HG03064 (cell line): ENCODE data around the gene C11orf71.

Experiments
- ATAC-seq: cut with Tn5 transposase; IDR thresholded peaks from one replicate; pipeline ENCODE4 v1.9.1; 2021; ENCODE audit warnings: low read depth; ENCODE audit not compliant: unreplicated experiment

C11orf71 gene

DNA sequence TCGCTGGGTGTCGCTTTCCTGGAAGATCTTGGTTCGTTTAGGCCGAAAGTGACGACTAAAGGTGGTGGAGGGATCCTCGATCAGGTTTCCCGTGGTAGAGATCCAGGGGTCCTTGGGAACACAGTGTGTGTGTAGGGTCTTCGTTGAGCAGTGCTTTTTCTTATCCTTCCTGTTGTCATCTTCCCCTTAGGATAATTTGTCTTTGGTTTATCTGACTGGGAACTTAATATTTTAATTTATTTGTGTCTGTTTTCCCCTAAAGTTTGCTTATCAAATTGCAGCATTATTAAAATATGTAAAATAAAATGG, 558 bp upstream of the C11orf71 start:
- ATAC-seq = no peak

DNA sequence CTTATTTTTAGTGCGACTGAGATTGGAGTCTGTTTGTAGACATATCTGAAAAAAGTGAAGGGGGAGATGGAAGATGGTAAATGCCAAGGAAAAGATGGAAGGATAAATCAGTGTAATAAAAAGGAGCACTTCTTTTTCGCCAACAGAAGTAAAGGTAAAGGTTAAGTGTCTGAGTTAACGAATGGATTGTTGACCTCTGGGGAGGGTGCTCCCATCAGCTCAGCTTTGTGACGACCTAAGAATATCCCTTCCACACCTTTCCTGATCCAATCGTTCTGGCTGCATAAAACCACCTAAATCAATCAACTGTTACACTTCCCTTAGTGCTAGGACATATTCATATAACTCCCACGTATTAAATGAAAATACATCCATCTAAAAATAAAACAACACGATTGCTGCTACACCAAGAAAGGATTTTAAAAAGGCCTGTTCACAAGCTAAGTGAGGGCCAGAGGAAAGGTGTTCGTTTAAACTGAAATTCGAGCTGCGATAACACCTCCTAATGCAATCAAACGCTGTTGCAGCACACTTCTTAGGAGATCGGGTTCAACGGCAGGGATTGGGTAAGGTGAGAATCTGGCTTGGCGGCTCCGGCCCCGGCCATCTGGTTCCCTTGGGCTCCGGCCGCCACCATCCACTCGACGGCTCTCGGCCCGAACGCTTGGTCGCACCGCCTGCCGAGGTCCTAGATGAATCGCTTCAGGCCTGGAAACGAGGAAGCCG, 658 bp downstream of the C11orf71 start:
- ATAC-seq = peak; percentile 31

DNA sequence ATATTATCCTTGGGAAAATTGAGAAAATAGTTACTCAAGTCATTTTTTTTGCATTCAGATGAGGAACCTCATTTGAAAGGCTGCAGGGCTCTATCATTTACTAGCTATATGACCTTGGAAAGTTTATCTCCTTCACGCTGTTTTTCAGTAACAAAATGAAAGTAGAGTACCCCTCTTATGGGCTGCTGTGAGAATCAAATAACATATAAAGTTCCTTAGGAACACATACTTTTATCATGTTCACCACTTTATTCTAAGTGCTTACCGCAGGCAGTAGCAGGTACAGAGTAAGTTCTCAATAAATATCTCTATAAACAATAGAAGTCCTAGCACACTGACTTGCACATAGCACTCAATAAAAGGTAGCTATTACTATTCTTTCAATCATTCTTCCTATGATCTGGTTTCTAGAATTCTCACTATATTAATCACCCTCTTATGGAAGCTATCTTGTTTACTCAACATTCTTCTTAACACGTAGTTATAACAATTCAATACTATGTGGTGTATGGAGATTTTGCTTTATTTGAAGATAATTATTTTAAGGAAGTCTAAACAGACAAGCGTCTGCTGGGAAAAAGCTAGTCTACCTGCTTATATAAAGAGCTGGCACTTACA, 1.9 kb downstream of the C11orf71 start:
- no peak for ATAC-seq

DNA sequence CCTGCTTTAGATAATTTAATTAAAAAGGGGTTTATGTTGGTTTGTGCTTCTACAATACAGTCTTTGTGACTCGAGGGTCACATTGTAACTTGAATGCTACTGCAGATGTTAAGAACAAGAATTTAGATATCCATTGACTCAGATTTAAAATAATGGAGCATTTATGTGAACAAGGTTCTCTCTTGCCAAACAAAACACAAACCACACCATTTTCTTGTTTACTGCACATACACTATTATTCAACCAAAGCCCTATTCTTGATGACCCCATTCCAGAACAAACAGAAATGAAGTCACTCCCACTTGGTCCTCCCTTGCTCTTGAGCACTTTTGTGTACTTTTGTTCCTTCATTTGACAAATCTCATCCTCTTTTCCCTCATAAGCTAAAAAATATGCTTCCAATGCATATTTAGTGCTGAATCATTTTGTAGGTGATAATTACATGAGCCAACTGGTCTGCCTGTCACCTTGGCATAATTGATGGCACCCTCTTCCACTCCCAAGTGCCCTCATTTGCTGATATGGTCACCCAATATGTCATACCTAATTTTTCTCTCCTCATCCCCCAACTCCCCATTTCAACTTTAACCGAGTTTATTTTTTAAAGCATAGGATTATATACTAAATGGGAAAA, 2.8 kb downstream of the C11orf71 start:
- ATAC-seq = no peak

DNA sequence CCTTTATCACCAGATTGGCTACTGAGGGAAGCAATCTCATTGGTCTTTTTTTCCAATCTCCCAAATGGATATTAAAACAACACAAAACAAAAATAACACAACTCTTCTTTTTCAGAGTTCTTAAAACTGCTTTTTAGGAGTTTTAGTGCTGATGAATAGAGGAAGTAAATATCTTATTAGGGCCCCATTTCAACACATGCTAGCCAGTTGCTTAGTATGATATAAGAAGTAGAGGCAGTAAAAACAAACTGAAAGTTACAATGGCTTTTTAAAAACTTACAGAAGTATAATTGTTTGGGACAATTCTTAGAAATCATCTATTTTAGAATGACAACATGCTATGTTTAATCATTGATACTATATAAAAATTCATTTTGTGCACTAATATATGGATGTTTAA, 3.4 kb downstream of the C11orf71 start:
- no peak for ATAC-seq

DNA sequence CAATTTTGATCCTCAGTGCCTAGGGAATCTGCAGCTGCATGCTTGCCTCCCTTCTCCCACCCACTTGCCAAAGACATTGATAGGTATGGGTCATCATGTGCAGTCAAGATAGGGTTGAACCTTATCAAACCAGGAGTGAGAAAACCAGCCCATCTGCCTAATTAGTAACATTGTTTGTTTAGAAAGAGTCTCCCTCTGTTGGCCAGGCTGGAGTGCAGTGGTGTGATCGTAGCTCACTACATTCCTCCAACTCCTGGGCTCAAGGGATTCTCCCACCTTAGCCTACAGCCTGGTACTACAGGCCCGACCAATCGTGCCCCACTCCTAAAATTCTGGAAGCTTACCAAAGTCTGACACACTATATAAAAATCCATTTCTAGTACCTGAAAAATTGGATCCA, 4.6 kb downstream of the C11orf71 start:
- ATAC-seq = no peak

DNA sequence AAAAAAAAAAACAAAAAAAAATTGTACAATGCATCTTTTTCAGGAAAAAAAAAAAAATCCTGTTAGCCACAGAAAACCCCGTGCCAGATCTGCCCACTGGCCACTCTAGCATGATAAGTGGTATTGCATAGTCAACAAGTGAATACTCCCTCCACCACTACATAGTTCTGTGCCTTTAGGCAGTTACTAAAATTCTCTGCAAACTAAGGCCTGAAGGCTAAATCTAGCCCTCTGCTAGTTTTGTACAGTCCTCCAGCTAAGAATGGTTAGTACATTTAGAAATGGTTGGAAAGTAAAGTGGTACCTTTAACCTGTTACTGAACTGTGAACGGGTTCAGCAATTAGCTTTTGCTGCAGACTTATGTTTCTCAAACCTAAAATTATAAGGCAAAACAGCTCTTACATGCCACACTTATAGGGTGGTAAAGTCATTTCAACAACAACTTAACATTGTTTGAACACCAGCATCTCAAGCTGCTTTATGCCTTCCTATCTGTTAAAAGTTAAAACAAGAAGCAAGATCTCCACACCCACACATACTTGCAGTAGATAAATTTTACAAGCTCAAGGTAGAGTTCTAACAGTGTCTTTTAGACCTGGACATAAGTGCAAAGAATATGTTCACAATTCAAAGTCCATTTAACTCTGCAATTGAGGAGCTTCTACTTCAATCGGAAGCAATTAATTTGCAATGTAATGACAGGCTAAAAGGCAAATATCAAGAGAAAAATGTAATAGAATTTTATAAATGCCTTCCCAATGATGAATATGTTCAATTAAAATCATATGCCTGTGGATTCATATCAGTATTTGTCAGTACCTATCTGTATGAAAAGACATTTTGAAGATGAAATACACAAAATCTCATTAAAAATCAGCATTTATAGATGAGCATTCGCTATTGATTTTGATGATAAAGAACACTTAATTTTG, 7.3 kb downstream of the C11orf71 start:
- no peak for ATAC-seq

DNA sequence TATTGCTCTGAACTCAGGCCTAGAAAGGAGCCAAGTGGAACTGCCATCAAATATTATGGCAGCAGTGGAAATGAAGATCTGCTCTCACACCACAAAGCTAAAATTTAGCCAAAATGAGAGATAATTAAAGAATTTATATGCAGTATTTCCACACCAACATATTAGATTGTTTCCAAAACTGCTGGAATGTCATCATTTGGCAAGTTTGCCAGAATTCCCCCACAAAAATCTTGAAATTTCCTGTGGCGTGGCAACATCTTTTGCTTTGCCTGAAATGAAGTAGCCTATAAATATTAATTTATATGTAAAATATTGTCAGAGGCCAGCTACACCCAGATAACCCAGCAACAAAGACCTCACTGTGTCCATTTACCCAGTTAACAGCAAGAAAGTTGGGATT, 13.8 kb downstream of the C11orf71 start:
- ATAC-seq = no peak

DNA sequence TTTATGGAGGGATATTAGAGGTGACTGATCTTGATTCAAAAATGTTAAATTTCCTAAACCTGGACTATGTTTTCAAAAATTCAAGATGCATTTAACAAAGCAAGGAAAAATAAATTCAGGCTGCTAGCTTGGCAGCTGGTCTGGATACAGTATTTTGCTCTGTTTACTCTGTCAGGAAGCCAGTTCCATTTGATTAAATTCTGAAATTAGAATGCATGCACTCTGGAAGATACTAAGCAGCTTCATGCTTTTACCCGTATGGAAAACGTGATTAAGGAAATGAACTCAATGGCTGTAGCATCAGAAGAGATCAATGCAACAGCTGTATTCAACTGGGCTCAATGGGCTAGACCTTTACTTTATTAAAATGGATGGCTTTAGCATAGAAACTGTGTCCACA, 14.2 kb downstream of the C11orf71 start:
- ATAC-seq = no peak

DNA sequence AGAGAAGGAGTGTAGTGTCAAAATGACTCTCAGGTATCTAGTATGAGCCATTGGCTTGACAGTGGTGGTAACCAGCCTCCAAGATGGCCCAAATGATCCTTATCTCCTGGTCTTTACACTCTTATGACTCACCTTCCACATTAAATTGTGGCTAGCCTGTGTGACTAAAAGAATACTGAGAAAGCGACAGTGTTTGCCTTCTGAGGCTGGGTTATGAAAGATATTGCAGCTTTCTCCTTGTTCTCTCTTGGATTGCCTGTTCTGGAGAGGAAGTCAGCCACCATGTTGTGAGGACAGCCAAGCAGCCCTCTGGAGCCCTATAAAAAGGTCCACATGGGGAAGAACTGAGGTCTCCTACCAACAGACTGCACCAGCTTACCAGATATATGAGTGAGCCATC, 15.8 kb downstream of the C11orf71 start:
- no peak for ATAC-seq

DNA sequence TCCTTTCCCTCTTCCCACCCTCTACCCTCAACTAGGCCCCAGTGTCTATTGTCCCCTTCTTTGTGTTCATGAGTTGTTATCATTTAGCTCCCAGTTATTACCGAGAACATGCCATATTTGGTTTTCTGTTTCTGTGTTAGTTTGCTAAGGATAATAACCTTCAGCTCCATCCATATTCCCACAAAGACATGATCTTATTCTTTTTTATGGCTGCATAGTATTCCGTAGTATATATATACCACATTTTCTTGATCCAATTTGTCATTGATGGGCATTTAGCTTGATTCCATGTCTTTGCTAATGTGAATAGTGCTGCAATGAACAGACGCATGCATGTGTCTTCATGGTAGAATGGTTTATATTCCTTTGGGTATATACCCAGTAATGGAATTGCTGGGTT, 17.8 kb downstream of the C11orf71 start:
- ATAC-seq = no peak

DNA sequence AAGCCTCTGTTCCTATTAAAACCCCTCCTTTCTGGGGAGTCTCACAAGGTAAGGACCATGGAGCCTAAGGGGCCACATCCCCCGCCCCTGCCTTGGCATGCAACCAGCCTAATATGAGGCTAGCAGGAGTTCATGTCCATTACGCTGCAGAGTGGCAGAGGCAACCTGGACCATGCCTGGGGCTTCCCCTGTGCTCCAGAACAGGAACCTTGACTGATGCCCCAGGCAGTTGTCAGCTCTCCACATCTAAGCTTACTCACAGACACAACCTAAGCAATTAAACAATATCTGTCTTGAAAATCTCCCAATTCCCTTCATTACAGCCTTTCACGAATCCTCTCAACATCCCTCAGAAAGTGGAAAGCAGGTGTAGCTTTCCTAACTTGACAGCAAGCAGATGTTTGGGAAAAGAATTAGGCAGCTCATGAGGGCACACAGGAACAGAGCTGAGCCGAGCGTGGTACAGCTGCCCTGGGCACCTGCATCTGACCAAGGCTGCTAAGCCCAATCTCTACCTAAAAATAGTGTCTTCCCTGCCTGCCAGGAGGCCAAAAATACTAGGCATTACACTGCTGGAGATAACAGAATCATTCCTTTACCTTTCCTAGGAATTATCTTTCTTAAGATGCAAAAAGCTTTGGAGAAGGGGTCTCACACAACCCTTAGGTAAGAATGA, 20.8 kb downstream of the C11orf71 start:
- no peak for ATAC-seq

DNA sequence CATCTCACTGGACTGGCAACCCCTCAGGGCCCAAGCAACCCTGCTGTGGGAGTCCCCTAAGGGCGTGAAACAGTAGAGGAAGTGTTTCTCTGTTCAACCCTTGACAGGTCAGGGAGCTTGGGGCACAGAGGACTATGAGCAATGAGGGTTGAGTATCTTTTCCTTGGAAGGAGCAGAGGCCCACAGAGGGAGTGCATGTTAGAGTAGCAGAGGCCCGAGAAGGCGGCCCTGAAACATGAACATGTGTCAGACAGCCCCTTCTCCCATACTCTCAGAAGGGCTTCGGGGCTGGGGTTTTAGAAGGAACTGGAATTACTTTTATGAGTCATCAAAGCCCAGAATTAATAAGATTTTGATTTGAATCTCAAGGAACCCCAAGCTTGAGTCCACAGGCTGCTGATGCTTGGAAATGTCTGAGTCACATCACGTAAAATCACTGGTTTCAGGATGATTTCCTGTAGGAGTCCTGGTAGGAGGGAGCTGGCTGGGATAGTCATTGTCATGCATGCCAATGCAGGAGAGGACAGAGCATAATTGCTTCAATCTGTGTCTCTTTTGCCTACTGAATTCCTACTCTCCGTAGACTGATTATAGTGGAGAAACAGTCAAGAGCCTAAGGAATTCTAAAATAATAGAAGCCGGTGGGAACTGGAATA, 22.6 kb downstream of the C11orf71 start:
- no peak for ATAC-seq

DNA sequence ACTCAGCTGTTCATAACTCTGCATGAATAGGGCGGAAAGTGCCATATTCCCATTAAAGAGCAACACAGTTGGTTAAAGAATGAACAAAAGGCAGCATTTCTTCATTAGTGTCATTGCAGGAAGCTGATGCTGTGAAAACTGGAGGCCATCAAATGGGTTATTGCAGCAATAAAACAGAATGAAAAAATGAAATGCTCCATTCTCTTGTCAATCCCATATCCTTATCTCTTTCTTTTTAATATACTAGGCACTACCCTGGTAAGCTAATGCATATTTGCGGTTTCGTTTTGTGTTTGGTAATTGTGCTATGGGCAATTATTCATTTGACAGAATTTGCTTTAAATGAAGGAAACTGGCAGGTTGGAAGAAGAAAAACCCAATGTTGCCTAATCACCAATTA, 25.3 kb downstream of the C11orf71 start:
- ATAC-seq = no peak

DNA sequence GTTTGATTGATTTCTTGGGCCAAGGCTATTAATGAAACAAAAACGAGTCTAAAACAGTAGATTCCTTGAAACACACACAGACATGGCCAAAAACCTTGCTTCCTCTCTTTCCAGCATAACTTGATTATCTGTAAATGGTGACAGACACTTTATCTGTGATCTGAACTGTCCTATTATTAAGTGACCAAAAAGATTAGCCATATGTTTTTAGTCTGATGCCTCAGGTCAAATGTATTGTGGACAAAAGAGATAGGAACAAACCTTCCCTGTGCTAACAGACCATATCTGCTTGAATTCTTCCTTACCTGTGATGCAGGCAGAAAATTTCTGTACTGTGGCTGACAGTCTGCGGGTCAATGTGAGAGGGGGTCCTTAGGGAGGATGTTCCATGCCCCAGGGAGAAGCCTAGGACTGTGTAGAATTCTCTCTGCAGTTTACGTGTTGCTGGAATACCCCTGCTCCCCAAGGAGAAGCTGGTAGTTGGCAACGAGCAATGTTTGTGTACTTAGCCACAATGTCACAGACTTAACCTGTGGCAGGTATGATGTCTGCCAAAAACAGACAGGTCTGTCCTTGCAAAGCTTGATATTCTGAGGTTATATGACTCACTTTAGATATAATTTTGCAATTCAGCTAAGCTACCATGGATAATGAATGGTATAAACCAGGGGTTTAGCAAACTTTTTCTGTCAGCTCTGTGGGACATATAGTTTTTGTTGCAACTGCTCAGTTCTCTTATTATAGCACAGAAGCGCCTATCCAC, 31.2 kb downstream of the C11orf71 start:
- no peak for ATAC-seq

DNA sequence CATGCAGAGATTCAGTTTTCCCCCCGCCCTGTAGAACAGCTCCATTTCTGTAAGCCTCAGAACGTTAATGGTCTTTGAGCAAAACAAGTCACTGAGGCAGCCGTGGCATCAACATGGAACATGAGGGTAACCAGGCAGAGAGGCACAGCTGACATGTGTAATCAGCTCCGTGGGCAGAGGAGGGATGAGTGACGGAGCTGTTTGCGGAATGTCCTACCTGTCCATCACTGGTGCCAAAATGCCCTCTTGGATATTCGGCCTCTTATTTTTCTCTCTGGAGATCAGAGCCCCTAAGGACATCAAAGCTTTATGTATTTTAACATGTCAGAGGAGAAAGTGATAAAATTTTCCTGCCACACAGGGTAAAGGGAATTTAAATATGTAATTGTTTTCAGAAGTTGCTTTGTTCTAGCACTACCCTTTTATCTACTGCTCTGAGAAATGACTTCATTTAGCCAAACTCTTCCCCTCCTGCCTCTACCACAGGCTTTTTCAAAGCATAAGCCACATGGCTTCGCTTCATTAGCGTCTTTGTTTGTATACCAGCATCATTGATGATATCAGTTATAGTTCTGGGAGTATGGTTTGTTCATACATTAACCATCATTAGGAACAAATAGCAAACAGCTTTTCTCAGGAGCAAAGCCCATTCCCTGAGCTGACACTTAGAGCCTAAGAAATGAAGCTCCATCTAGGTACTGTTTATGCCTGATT, 32.9 kb downstream of the C11orf71 start:
- no peak for ATAC-seq

DNA sequence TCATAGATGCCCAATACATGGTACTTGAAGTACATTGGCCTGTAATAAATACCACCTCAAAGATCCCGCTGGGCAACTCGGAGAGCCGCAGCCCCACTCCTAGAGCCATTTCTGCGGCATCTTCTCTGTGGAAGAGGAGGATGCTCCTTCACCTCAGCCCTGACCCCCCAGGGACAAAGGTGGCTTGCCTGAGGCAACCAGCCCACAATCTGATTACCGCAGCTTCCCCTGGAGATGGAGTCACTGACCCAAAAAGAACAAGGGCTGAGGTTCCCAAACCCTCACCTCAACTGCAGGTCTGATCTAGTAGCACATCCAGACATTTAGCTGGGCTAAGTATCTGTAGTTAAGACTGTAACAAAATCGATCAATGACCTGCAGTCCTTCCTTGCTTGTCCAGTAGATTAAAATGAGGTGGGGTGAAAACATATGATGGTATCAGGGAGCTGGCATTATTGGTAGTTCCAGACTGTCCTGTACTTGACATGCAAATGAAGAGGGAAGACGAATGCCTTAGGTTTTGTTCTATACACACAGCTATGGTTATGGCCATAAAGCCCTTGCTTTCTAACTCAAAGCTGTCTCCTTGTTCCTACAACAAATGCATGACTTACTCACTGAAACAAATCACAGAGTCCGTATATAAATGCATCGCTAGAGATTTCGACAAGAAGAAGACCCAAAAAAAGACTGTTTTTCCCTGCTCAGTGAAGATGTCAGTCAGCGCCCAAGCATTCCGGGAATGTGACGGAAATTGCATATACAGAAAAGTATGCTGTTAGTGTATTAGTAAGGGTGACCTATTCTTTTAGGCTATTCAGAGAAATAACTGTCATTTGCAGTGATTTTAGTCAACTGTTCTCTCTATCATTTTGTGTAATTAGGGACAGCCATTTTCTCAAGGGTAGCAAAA, 33.7 kb downstream of the C11orf71 start:
- ATAC-seq = no peak

DNA sequence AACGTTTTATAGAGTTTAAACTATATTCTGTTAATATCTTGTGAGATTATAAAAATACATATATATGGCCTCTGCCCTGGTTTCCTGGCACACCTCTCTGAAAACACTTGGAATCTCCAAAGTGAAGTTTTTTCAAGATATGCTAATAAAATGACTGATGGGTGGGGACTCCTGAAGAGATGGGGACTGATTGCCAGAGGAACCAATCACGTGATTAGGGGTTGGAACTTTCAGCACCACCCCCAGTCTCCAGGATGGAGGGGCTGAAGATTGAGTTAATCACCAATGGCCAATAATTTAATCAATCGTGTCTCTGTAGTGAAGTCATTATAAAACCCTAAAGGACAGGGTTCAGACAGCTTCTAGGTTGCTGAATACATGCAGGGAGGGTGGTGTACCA, 37.4 kb downstream of the C11orf71 start:
- no peak for ATAC-seq
